Stimulated activated naive CD8-positive, alpha-beta T cell treated with anti-CD3 and anti-CD28 coated beads, Interleukin-15, Interleukin-2, amounts not matched to agents 100 ng/mL and 50 ng/mL, for 24 hours (primary cell): ENCODE results near the gene ZEB1.
A peak's percentile ranks its signal among the peaks of the same experiment; 100 is the strongest.

Source experiments
- H3K27ac Mint-ChIP-seq: one replicate; pipeline ENCODE4 v1.8.0; 2021; ENCODE audit warnings: mild to moderate bottlenecking, mixed read lengths
- H3K27me3 Mint-ChIP-seq: one replicate; pipeline ENCODE4 v1.8.0; 2021; ENCODE audit warnings: mixed read lengths
- H3K36me3 Mint-ChIP-seq: one replicate; pipeline ENCODE4 v1.8.0; 2021; ENCODE audit warnings: low read depth, mixed read lengths
- H3K4me1 Mint-ChIP-seq: one replicate; pipeline ENCODE4 v1.8.0; 2021; ENCODE audit warnings: low read depth, mixed read lengths
- H3K4me3 Mint-ChIP-seq: one replicate; pipeline ENCODE4 v1.8.0; 2021; ENCODE audit warnings: mild to moderate bottlenecking, mixed read lengths
- H3K9me3 Mint-ChIP-seq: one replicate; pipeline ENCODE4 v1.8.0; 2021; ENCODE audit warnings: mixed read lengths

ZEB1 gene

DNA sequence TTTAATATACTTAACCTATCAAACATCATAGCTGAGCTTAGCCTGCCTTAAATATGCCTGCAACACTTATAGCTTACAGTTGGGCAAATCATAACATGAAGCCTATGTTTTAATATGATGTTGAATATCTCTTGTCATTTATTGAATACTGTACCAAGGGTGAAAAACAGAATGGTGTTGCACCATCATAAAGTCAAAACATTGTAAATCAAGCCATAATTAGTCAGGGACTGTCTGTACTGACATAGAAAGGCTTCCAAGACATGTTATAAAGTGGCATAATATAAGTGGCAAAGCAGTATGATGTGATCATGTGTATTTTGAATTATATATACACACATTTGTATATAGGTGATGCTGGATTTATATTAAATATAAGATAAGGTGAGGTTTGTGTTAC is 140.0 kb downstream of the ZEB1 start:
- Mint-ChIP-seq H3K27ac (no peak overlapping the region), H3K4me1 (peaks cover 16% of the 10 kb centered on the region)

DNA sequence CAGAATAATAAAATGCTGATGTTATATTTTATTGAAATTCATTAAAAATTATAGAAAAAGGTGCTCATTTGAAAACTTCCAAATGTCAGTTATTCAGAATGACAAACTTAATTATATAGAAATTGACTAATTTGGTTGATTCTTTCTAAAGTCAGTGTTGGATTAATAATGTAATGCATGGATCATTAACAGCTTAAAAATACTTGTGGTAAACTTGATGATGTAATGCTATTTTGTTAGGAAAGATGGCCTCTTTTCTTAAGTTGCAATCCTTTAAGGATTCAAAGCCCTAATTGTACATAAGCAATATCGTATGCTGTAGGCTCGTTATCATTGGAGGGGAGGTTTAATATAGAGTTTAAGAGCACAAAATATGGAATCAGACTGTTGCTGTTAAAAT is 141.2 kb downstream of the ZEB1 start:
- Mint-ChIP-seq H3K4me1 (peaks cover 16% of the 10 kb centered on the region), H3K4me3 (no peak overlapping the region), H3K9me3 (peaks cover 31% of the 10 kb centered on the region), H3K36me3 (peaks cover 50% of the 10 kb centered on the region), H3K27ac (no peak overlapping the region), H3K27me3 (no peaks in the 10 kb centered on the region)

More for the DNA sequence above, 140.0 kb downstream of the ZEB1 start:
- Mint-ChIP-seq H3K9me3 (peaks cover 35% of the 10 kb centered on the region), H3K4me3 (no peak overlapping the region), H3K27me3 (no peaks in the 10 kb centered on the region), H3K36me3 (peaks cover 55% of the 10 kb centered on the region)

DNA sequence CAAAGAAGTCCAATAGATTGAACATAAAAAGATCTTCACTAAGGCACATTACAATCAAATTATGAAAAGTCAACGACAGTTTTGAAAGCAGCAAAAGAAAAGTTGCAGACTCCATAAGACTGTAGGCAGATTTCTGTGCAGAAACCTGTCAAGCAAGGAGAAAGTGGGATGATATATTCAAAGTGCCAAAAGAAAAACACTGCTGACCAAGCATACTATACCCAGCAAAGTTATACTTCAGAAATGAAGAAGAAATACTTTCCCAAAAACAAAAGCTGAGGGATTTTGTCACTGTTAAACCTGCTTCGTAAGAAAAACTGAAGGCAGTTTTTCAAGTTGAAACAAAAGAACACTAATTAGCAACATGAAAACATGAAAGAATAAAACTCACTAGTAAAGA is 145.5 kb downstream of the ZEB1 start:
- H3K27ac Mint-ChIP-seq, result no peak overlapping the region
- no peaks in the 10 kb centered on the region for H3K4me1 Mint-ChIP-seq
- peaks cover 39% of the 10 kb centered on the region for H3K9me3 Mint-ChIP-seq
- peaks cover 81% of the 10 kb centered on the region for H3K36me3 Mint-ChIP-seq
- no peak overlapping the region for H3K4me3 Mint-ChIP-seq
- H3K27me3 Mint-ChIP-seq, result no peaks in the 10 kb centered on the region

DNA sequence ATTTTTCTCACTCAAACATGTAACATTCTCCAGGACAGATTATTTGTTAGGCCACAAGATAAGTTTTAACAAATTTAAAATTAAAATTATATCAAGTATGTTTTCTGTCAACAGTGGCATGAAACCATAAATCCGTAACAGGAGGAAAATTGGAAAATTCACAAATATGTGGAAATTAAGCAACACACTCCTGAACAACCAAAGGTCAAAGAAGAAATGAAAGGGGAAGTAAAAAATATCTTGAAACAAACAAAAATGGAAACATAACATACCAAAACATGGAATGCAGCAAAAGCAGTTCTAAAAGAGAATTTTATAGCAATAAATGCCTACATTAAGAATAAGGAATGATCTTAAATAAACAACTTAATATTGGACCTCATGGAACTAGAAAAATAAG is 147.3 kb downstream of the ZEB1 start:
- H3K27ac Mint-ChIP-seq, result no peak overlapping the region
- no peaks in the 10 kb centered on the region for H3K27me3 Mint-ChIP-seq
- H3K9me3 Mint-ChIP-seq, result peaks cover 36% of the 10 kb centered on the region
- H3K36me3 Mint-ChIP-seq, result peaks cover 69% of the 10 kb centered on the region
- no peaks in the 10 kb centered on the region for H3K4me1 Mint-ChIP-seq
- no peak overlapping the region for H3K4me3 Mint-ChIP-seq

DNA sequence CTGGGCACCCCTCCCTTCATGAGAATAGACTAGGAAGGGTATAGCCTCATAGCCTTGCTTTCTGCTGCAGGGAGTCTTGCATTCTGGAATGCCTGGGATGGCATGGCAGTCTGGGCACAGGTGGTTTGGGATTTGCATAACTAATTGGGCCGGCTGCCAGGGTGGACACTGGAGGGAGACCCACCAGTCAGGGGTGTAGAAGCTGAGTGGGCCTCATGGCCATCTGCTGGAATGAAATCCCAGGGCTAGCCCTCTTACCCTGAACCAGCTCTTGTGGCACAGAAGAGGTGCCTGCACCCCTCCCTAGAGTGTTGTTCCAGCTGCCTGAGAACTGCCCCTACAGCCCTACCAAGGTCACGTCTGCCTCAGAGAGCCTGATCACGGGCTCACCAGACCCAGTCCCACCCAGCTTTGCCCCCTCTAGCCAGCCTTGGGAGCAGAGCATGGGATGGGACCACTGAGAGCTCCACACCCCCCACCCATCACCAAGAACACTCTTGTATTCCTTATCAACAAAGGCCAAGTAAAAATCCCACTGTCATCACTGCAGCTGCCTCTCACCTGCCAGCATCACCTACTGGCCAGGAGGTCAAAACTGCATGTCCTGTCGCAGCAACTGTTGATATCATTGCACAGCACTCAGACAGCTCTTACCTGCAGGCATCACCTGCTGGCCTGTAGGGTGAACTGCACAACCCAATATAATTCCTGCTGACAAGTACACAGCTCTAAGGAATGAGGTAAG is 148.9 kb downstream of the ZEB1 start:
- Mint-ChIP-seq H3K27ac (no peak overlapping the region), H3K27me3 (no peaks in the 10 kb centered on the region), H3K9me3 (peaks cover 22% of the 10 kb centered on the region), H3K4me1 (no peaks in the 10 kb centered on the region), H3K36me3 (peaks cover 54% of the 10 kb centered on the region), H3K4me3 (no peak overlapping the region)

DNA sequence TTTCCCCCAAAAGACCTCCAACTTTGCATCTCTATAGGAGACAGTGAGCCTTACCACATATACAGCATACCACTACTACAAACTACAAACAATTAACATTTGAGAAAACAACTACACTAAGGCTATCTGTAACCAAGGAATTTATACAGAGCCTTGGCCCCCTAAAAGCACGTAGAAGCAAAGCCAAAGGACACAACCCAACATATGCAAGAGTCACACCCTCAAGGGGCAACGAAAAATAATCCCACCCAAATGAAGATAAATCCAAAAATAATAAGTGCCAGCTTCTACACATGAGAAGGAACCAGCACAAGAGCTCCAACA is 149.5 kb downstream of the ZEB1 start:
- Mint-ChIP-seq H3K27me3 (no peaks in the 10 kb centered on the region), H3K4me1 (no peaks in the 10 kb centered on the region), H3K36me3 (peaks cover 48% of the 10 kb centered on the region), H3K27ac (no peak overlapping the region), H3K9me3 (peaks cover 17% of the 10 kb centered on the region), H3K4me3 (no peak overlapping the region)

DNA sequence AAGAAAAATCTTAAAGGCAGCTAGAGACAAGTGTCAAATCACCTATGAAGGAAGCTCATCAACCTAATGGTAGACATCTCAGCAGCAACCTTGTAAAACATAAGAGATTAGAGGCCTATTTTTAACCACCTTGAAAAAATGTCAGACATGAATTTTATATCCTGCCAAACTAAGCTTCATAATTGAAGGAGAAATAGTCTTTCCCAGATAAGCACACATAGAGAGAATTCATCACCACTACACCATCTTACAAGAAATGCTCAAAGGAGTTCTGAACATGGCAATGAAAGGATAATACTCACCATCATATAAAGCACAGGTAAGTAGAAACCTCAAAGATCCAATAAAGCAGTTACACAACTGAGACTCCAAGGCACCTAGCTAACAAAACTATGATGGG is 156.5 kb downstream of the ZEB1 start:
- no peak overlapping the region for H3K4me3 Mint-ChIP-seq
- H3K36me3 Mint-ChIP-seq, result peaks cover 34% of the 10 kb centered on the region
- no peaks in the 10 kb centered on the region for H3K27me3 Mint-ChIP-seq
- no peaks in the 10 kb centered on the region for H3K4me1 Mint-ChIP-seq
- no peak overlapping the region for H3K27ac Mint-ChIP-seq
- peaks cover 14% of the 10 kb centered on the region for H3K9me3 Mint-ChIP-seq

DNA sequence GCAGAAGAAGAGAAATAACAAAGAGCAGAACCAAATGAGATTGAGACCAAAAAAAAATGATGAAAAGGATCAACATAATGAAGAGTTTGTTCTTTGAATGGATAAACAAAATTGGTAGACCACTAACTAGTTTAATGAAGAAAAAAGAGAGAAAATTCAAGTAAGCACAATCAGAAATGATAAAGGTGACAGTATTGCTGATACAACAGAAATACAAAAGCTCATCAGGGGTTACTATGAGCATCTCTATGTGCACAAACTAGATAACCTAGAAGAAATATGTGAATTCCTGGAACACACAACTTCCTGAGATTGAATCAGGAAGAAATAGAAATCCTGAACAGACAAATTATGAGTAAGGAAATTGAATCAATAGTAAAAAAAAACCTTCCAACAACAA is 157.1 kb downstream of the ZEB1 start:
- Mint-ChIP-seq H3K36me3 (peaks cover 34% of the 10 kb centered on the region), H3K27ac (no peak overlapping the region), H3K4me3 (no peak overlapping the region), H3K4me1 (no peaks in the 10 kb centered on the region), H3K27me3 (no peaks in the 10 kb centered on the region), H3K9me3 (peaks cover 14% of the 10 kb centered on the region)

DNA sequence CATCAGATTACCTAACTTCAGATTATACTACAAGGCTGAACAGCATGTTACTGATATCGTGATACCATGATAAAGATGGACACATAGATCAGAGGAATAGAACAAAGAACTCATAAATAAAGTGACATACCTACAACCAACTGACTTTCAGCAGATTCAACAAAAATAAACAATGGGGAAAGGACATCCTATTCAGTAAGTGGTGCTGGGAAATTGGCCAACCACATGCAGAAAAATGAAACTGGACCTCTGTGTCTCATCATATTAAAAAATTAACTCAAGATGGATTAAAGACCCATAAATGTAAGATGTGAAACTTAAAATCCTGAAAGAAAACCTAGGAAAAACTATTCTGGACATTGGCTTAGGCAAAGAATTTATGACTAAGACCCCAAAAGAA is 158.6 kb downstream of the ZEB1 start:
- no peak overlapping the region for H3K4me3 Mint-ChIP-seq
- peaks cover 34% of the 10 kb centered on the region for H3K36me3 Mint-ChIP-seq
- H3K27ac Mint-ChIP-seq, result no peak overlapping the region
- H3K9me3 Mint-ChIP-seq, result peaks cover 14% of the 10 kb centered on the region
- H3K4me1 Mint-ChIP-seq, result no peaks in the 10 kb centered on the region
- H3K27me3 Mint-ChIP-seq, result no peaks in the 10 kb centered on the region

DNA sequence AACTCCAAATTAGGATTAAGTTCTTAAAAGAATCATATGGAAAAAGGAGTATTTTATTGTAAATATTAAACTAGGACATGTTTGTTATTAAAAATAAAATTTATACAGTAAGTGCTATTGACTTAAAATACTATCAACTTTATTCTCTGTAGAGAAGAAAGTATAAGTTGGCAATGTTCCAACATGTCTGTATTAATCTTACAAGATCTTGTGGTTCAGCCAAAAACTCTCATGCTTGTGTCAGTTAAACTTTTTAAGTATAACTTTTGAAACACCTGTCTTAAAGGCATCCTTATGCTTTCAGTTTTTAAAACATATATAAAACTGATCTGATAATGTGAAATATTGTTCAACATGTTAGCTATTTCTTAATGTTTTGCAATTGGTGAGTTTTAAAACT is 160.7 kb downstream of the ZEB1 start:
- Mint-ChIP-seq H3K36me3 (peaks cover 44% of the 10 kb centered on the region), H3K27ac (no peak overlapping the region), H3K9me3 (peaks cover 14% of the 10 kb centered on the region), H3K27me3 (no peaks in the 10 kb centered on the region), H3K4me3 (no peak overlapping the region), H3K4me1 (no peaks in the 10 kb centered on the region)

DNA sequence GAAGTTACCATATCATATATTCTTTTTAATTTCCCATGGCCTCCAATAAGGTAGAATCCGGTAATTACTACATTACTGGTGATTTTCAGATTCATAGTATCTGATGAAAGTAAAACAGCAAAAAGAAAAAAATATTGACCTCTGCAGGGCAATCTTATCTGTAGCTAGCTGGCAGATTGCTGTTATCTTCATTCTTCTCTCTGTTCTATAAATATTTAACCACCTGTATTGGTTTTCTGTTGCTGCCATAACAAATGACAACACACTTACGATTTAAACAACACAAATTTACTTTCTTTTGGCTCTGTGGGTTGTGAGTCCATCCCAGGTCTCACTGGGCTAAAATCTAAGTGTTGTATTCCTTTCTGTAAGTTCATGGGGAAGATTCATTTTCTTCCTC is 164.5 kb downstream of the ZEB1 start:
- H3K4me1 Mint-ChIP-seq, result no peaks in the 10 kb centered on the region
- no peak overlapping the region for H3K4me3 Mint-ChIP-seq
- no peak overlapping the region for H3K27ac Mint-ChIP-seq
- peaks cover 37% of the 10 kb centered on the region for H3K36me3 Mint-ChIP-seq
- no peaks in the 10 kb centered on the region for H3K27me3 Mint-ChIP-seq
- H3K9me3 Mint-ChIP-seq, result peaks cover 2% of the 10 kb centered on the region

DNA sequence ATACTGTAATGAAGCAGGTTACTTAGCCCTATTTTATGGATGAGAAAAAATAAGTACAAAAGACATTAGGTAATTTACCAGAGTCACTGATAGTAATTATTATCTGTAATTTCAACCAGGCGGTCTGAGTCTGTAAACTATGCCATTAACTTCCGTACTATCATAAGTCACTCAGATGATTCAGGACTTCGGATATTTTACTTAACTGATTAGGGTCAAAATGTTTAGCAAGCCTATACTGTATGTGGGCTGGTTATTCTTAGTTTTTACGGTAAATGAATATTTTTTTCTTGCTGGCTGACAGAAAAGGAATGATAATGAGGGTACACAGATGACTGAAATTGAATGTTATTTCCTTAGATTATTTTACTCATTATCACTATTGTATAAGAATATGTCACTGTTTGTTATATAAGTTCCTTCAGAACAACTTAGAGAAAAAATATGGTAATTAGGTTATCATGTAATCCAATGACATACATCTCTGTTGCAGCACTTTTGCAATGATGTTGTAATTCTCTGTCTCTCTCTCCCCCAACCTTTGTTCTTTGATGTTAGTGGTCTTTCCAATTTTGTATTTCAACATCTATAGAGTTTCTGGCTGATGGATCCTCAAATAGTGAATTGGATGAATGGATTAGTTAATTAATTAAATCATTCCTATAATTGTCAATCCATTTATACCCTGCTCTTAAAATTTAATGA is 165.6 kb downstream of the ZEB1 start:
- H3K27me3 Mint-ChIP-seq, result no peaks in the 10 kb centered on the region
- H3K9me3 Mint-ChIP-seq, result peaks cover 7% of the 10 kb centered on the region
- H3K36me3 Mint-ChIP-seq, result peaks cover 48% of the 10 kb centered on the region
- no peaks in the 10 kb centered on the region for H3K4me1 Mint-ChIP-seq
- no peak overlapping the region for H3K27ac Mint-ChIP-seq
- no peak overlapping the region for H3K4me3 Mint-ChIP-seq

DNA sequence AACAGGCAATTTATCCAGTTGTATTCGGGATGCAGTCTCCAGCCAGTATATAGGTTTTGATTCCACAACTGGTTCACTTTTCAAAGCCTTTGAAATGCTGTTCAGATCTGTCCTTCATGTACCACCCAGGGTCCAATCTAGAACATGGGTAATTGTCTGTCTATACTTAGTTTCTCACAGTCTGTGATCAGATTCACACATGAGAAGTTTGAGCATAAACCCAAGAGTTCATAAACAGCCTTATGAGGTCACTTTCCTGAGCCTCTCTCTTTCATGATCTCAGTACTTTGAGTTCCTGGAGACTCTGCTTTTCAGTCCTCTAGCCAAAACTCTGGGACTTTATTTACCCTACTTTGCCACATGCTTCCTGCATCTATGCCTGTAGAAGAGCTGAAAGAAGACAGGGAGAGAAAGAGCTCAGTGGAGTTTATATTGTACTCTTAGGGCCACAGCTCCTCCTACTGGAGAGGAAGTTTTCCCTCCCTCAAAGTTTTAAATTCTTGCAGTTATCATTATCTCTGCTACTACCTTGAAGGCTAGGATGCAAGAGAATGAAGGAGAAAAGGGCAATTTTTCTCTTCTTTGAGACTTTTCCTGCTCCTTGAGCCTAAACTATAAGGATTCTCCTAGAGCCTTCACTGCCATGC is 172.0 kb downstream of the ZEB1 start:
- peaks cover 7% of the 10 kb centered on the region for H3K9me3 Mint-ChIP-seq
- H3K4me3 Mint-ChIP-seq, result no peak overlapping the region
- no peaks in the 10 kb centered on the region for H3K4me1 Mint-ChIP-seq
- no peak overlapping the region for H3K27ac Mint-ChIP-seq
- H3K27me3 Mint-ChIP-seq, result no peaks in the 10 kb centered on the region
- peaks cover 37% of the 10 kb centered on the region for H3K36me3 Mint-ChIP-seq

DNA sequence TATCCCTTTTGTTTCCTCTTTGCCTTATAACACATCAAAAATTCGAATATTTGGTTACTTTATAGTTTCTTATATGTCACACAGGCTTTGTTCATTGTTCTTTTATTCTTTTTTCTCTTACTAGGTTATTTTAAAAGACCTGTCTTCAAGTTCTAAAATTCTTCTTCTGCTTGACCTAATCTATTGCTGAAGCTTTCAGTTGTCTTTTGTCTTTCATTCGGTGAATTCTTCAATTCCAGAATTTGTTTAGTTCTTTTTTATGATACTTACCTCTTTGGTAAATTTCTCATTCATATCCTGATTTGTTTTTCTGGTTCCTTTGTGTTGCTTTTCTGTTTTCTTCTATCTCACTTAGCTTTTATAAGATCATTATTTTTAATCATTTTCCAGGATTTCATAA is 188.4 kb downstream of the ZEB1 start:
- Mint-ChIP-seq H3K4me3 (no peak overlapping the region), H3K36me3 (peaks cover 71% of the 10 kb centered on the region), H3K4me1 (peaks cover 8% of the 10 kb centered on the region), H3K27ac (no peak overlapping the region), H3K27me3 (no peaks in the 10 kb centered on the region), H3K9me3 (peaks cover 44% of the 10 kb centered on the region)

DNA sequence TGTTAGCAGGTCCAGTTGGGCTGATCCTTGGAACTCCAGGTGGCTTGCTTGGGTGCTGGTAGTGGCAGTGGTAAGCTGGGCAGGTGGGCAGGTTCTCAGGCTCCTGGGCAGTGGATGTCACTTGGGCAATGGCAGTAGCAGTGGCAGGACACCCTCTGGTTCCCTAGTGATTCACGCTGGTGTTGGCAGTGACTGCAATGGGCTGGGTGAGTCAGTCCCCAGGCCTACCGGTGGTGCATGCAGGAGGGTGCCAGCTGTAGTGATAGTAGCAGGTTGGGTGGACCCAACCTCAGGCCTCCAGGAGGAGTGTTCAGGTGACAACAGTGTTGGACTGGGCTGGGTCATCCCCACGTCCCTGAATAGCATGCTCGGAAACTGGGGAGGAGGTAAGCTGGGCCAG is 189.2 kb downstream of the ZEB1 start:
- H3K4me3 Mint-ChIP-seq, result no peak overlapping the region
- peak overlapping the region; percentile 29 for H3K27ac Mint-ChIP-seq
- H3K9me3 Mint-ChIP-seq, result peaks cover 44% of the 10 kb centered on the region
- peaks cover 8% of the 10 kb centered on the region for H3K4me1 Mint-ChIP-seq
- no peaks in the 10 kb centered on the region for H3K27me3 Mint-ChIP-seq
- peaks cover 66% of the 10 kb centered on the region for H3K36me3 Mint-ChIP-seq
